Measurements from ENCODE around the gene PDS5B.

PDS5B gene

DNA sequence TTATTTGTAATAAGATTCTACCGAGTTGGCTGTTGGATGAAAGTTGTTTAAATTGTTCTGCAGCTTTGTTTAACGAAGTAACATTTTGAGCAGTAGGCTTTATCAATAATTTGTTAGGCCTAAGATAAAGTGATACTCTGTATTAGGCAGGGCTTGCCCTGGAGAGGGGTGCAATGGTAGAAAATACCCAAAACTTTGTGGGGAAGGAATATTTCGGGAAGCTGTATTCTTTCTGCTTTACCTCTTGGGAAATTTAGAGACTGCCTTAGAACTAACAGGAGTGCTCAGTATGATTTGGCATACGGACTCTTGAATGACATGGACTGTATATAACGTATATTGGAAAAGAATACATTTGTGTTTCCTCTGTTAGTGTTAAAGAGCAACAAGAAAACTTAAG is 2.5 kb downstream of the PDS5B start:
- no peak for DNase-seq (ENCODE audit: low read depth)

DNA sequence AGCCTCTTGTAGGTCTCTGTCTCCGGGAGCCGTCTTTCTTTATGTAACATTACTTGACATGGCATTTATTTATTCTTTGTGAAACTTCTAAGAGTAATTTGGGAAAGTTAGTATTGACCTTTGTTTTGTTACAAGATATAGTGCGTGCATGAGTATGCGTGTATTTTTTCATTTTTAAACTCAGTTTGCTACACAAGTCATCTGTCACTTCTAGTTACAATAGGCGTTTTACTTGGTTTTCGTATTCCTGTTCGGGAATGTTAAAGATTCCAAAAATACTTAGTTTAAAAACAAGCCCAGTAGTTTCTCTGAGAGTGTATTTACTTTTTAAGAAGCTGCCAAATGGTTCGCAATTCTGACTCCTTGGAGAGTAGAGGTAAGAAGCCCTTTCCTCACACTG is 3.2 kb downstream of the PDS5B start:
- DNase-seq (ENCODE audit: low read depth): no peak

DNA sequence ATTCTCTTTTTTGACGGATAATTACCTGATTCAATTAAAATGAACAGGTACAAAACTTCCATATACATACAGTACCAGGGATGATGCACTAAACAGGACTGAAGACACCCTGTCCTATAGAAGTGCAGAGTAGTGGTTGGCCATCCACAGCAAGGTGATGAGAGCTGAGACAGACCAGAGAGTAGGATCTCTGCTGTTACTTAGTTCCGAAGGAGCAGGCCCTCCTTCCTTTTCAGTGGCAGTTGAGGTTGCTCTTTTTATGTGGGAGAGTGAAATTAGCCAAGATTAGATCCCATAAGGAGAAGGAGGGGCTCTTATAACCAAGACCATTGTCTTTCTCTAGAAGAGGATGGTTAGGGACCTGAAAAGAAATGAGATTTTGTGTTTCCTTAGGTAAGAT is 4.0 kb downstream of the PDS5B start:
- no peak for DNase-seq (ENCODE audit: low read depth)

DNA sequence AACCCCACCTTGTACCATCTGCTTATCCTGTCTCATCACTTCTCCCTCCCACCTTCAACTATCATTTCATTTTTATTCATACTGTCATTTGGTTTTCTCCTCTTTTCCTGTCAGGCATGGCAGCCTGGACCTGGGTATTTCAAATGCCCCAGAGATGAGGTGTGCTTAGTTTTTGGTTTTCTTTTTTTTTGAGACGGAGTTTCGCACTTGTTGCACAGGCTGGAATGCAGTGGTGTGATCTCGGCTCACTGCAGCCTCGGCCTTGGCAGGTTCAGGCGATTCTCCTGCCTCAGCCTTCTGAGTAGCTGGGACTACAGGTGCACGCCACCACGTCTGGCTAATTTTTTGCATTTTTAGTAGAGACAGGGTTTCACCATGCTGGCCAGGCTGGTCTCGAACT is 5.8 kb downstream of the PDS5B start:
- no peak for DNase-seq (ENCODE audit: low read depth)

DNA sequence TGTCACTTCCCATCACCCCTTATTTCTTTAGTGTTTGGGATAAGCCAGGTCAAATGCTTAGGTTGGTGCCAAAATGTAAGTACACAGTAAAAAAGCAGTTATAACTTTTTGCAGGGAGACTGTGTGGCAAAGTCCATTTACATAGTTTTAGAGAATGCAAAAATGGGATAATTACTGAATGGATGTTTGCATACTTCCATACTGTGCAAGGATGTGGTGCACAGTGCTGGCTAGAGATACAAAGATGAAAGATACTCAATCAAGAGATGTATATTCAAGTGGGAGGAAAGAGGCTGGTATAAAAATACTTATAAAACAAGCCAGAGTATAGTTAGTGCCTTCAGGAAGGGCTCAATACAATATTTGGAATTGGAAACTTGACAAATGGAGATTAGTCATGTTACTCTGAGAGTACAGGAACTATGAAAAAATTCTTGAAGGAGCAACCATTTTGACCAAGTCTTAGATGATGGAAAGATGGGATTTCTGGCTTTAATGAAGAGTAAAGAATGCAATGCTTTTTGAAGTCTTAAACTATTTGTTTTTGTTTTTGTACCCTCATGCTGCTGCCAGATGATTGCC is 8.0 kb downstream of the PDS5B start:
- no peak for DNase-seq (ENCODE audit: low read depth)

DNA sequence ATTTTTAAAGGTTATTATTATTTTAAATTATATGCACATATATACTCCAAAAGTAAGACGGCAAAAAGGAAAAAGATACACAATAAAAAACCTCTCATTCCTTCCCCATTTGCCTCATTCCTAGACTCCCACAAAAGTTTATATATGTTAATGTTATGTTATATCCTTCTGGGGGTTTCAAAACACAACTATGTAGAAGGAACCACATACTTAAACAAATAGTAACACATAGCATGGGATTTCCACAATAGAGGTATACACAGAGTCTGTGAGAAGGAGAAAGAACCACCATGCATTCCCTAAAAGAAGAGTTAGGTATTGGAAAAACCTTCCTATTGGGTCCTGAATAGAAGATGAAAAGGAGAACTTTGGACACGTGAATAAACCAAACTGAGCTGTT is 9.1 kb downstream of the PDS5B start:
- DNase-seq (ENCODE audit: low read depth): no peak

DNA sequence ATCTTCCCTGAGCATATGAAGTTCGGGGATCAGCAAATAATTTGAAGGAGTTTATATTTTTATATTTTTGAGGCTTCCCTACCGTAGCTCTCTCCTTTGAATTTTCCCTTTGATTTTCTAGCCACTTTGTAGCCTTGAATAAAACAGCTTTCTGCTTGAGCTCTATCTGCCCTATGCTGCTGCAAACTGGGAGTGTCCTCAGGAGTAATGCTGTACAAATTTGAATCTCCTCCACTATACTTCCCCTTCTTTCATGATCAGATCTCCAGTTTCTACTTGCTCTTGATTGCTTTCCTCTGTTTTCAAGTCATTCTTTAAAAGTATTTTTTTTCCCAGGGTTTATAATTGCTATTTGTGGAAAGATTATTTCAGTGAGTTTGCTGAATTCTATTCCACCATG is 14.6 kb downstream of the PDS5B start:
- no peak for DNase-seq (ENCODE audit: low read depth)

DNA sequence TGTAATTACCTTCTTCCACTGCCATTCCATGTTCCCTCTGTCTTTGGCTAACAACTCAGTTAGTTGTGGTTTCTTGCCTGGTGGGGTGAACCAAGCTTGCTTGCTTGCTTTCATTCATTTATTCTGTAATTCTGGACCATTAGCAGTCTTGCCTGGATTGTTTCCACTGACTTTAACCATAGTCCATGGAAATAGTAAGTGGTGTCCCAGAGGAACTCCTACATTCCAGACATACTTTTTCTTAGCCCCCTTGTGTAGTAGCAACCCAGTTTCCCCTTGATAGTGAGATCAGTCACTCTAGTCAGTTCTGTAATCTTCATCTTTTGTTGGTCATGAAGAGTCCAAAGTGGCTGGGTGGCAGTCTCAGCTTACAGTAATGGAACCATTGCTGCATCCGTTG is 23.2 kb downstream of the PDS5B start:
- no peak for DNase-seq (ENCODE audit: low read depth)

DNA sequence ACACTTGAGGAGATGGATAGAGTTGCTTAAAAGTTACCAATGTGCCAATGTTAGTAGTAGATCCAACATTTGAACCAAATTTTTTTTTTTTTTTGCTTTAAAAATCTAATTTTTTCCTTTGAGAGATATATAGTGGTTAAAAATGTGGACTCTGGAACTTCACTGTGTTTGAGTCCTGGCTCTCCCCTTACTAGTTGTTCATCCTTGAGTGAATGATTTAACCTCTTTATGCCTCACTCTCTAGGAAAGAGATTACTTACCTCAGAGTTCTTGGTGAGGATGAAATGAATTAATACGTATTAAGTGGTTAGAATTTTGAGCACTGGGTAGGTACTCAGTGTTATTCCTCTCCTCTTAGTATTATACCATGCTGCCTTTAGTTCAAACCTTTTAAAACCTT is 24.3 kb downstream of the PDS5B start:
- no peak for DNase-seq (ENCODE audit: low read depth)

DNA sequence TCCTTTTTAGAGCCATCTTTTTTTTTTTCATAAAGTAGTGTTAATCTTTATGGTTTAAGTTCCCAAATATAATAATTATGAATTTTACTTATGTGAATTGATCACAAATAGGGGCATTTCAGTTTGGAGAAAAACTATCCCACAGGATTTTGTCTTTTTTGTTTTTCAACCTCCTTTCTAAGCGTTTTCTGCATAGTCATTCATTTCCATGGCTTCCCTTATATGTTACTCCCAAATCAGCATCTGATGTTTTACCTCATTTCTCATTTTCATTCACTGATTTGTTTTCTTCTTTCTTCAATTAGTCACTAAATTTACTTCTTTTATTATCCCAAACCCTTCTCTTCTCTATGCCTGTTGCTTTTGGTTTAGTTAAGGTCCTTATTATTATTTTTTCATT is 24.7 kb downstream of the PDS5B start:
- DNase-seq (ENCODE audit: low read depth): no peak

DNA sequence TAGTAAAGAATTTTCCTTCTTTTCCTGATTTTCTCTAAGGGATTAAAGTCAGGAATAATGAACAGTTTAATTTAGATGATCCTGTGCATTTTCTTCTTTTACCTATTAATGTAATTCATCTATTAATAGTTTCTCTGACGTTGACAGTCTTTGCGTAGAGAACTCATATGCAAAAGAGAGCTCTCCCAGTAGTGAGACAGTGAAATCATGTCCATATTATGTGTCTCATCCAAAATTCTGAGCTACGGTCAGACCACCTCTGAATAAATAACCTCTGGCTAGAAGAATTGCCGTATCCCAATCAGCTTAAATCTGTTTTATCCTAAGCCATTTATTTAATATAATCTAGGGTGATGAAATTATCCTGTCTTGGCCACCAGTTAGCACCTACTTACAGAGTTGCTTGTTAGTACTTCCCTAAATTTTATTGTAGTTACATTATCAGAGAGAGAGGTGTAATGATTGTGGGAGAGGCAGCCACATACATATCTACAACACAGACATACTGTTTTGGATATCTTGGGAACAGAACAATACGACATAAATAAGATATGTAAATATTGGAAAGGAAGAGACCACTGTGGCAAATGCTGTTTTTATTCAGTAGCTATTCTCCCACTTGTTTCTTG is 30.7 kb downstream of the PDS5B start:
- no peak for DNase-seq (ENCODE audit: low read depth)

DNA sequence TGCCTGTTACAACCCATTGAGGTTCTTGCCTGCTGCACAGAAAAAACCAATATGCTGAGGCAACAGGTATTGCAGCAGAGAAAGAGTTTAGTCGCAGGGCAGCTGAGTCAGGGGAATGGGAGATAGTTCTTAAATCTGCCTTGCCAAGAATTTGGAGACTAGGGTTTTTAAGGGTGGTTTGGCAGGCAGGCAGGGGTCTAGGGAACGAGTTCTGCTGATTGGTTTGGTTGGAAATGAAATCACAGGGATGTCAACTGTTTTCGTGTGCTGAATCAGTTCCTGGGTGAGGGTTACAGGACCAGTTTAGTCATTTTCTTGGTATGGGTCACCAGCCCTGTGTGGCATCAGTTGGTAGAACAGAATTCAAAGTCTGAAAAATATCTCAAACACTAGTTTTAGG is 36.6 kb downstream of the PDS5B start:
- DNase-seq (ENCODE audit: low read depth): no peak

DNA sequence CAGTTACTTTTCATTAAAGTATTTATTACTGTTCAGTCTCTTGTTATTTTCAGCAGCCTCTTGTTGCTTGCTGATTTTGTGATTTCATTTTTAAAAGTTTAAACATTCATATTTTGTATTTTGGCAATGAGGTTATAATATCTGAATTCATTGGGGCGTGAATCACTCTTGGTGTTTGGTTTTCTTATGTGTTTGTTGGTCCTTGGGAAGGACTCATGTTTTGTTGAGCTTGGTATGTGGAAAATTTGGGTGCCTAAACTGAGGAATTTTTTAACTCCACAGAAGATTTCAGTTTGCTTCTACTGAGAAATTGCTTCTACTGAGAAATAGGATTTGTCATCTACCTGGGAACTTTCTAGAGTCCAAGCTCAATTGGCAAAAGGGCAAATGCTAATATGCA is 38.2 kb downstream of the PDS5B start:
- no peak for DNase-seq (ENCODE audit: low read depth)

DNA sequence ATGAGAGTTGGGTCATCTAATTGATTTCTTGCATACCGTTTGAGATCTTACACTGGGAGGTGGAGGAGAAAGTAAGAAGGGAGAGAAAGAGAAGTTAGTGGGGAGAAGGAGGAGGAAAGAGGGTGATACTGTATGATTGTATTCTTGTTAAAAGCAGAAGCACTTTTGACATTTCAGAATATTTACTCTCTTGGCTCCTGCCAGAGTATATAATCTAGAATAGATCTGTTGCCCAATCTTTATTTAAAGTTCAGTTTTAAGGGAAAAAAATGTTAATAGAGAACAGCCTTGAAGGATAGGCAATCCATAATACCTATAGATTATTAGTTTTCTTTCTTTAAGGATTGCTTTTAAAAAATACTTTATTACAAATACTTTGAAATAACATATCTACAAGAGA is 41.5 kb downstream of the PDS5B start:
- no peak for DNase-seq (ENCODE audit: low read depth)

DNA sequence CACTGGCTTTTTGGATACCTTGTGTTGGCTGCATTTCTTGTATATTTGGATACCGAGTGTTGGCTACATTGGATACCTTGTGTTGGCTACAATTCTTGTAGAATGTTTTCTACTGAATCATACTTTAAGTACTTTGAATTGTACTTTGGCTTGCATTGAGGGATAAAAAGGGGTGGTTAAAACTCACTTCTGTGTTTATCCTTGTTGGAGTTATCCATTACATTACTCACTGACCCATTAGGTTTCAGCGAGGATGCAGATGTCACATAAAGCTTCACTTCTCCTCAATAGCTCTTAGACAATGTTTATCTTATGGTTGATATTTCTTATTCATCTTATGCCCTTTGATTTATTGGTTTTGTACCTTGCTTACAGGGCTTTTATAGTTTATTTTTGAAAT is 43.1 kb downstream of the PDS5B start:
- no peak for DNase-seq (ENCODE audit: low read depth)

DNA sequence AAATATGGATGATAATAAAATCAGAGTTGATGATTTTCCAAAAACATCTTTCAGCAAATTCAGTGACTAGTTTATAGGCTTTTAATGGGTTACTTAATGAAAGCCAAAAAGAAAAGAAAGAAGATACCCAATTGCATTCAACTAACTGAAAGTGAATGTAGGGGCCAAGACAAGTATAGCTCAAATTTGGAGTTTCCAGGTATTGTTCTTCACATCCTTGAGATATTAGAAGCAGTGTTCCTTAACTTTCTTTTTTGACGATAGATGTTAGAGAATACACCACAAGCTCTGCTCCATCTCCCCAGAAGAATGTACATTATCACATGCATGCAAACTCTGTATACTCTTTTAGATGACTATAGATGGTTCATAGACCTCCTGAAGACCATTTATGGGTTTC is 43.6 kb downstream of the PDS5B start:
- no peak for DNase-seq (ENCODE audit: low read depth)

DNA sequence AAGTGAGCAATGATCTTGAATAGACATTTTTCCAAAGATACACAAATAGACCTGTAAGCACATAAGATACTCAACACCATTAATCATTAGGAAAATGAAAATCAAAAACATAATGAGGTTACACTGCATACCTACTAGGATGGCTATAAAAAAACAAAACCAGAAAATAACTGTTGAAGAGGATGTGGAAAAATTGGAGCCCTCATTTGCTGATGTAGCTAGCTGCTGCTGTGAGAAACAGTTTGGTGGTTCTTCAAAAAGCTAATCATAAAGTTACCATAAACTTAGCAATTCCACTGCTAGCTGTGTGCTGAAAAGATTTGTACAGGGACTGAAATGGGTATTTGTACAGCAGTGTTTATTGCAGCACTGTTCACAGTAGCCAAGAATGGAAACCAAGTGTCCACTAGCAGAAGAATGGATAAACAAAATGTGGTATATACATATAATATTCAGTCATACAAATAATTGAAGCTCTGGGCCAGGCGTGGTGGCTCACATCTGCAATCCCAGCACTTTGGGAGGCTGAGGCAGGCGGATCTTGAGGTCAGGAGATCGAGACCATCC is 46.2 kb downstream of the PDS5B start:
- DNase-seq (ENCODE audit: low read depth): no peak

DNA sequence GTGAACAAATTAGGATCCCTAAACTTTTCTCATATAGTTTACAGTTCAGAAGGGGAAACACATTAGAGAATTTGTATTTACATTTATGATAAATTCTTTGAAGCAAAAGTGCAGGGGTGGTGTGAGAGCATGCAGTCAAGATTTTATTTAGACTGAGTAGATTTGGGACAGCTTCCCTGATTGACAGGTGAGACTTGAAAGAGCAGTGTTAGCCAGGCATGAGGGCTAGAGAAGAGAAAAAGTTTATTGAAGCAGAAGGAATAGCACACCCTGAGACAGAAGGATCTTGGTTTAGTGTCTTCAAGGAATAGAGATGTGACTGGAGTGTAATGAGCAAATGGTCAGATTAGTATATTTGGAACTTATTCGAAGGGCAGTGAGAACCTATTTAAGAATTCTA is 50.5 kb downstream of the PDS5B start:
- DNase-seq (ENCODE audit: low read depth): no peak

DNA sequence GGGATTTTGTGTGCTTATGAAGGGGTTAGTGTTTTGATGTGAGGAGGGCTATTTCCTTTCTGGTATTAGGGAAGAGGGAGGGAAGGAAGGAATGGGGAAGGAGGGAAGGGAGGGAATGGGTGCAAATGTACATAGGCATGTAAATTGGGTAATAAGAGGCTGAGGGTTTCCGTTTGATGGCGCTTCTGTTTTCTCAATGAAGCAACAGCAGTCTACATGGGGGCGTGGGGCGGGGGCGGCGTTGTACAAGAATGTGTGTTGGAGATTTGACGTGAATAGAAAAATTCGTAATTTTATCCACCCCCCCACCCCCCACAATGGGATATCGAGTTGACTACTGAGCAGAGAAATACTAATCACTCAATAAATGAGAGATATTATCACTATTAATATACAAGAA is 52.5 kb downstream of the PDS5B start:
- DNase-seq (ENCODE audit: low read depth): no peak

DNA sequence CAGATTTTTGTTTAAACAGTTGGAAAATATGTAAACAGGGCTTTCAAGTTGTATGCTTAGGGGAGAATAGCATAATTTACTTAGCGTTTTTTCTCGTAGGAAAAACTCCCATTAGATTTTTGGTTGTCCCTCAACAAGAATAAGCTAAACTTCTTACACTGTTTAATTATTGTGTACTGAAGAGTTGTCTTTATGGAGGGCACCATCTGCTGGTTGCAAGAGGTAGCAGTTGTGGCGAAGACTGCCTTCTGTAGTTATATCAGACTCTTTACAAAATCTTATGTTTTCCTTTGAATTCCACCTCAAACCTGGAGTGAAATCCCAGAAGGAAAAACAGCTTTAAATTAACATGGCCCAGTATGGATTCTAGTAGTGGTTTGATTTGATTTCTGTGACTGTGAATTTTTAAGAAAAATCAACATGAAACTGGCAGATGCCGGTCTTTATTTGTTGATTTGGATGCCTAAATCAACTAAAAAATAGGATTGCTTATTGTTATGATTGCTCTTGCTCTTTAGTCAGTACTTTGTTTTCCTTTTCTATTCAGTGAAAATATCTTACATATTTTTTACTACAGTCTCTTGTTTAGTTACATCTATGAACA is 53.4 kb downstream of the PDS5B start:
- DNase-seq (ENCODE audit: low read depth): peak; percentile 33

DNA sequence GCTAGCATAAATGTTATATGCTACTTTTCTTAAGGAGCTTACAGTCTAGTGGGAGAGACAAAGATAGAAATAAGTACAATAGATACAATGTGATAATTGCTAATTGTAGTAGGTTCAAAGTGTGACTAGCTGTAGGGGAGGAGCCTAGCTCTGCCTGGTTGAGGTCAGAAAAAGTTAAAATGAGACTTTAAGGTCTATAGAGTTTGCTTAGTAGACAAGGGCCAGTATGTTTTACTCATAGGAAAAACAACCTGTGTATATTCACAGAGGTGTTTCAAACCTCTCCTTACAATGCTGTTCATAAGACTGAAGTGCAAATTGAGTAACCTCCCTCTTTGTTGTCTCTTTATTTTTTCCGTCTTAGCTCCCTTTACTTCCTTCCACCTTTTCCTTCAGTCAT is 56.1 kb downstream of the PDS5B start:
- DNase-seq (ENCODE audit: low read depth): no peak

DNA sequence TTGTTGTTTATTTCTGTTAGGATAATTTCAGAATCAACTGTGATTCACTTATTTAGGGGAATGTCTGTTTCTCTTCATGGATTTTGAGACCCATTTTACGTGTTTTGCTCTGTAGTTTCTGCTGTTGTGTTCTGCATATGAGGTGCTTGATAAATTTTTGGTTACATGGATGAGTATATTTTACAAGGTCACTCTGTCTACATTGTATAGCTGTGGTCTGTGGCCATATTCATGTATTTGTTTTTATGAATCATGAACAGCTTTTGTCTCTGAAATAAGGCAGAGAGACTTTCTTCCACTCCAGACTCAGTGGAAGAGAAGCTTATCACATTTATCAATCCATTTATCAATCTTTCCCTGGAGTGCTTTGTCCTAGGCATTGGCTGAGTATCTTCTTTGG is 56.6 kb downstream of the PDS5B start:
- DNase-seq (ENCODE audit: low read depth): no peak

DNA sequence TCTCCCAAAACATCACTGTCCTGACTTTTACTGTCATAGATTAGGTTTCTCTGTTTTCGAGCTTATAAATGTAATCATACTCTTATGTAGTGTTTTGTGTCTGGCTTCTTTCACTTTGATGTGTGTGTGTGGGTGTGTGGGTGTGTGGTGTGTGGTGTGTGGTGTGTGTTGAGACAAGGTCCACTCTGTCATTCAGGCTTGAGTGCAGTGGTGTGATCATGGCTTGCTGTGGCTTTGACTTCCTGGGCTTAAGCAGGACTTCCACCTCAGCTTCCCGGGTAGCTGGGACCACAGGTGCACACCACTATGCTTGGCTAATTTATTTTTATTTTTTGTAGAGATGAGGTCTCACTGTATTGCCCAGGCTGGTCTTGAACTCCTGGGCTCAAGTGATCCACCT is 59.6 kb downstream of the PDS5B start:
- DNase-seq (ENCODE audit: low read depth): no peak

DNA sequence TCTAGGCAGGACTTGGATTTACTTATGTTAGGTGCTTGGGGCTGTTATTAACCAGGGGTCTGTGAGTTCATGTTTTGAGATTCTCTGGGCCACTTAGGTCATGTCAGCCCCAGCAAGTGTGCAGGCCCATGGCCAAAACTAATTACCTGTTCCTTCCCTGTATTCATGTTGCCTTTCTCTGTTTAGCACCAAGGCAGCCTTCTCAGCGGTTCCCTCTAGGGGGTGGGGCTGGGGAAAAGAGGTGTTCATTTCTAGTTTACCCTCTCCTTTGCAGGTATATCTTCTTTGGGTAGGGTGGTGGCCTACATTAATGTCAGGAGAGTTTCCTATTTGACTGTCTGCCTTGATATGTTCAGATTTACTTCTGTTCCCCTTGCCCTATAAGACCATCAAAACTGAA is 61.7 kb downstream of the PDS5B start:
- DNase-seq (ENCODE audit: low read depth): no peak

Data from stimulated activated CD8-positive, alpha-beta memory T cell treated with anti-CD3 and anti-CD28 coated beads, Interleukin-12 subunit alpha, Interleukin-12 subunit beta, amount 100 ng/mL, for 1 hour (primary cell).